ENCODE data around the gene PCDHGA3. TPM values are rescaled to one million over a fixed set of nuclear protein-coding genes. Genes with fewer than 3 reads are reported as not detected.

The PCDHGA3 gene
- total and polyA plus RNA-seq, 9 of the 15 experiments (the other 6 are each of a cell fraction or from before 2014, with no cell fraction given): 0.13 to 0.28 (median 0.18) TPM; not detected in 2

DNA sequence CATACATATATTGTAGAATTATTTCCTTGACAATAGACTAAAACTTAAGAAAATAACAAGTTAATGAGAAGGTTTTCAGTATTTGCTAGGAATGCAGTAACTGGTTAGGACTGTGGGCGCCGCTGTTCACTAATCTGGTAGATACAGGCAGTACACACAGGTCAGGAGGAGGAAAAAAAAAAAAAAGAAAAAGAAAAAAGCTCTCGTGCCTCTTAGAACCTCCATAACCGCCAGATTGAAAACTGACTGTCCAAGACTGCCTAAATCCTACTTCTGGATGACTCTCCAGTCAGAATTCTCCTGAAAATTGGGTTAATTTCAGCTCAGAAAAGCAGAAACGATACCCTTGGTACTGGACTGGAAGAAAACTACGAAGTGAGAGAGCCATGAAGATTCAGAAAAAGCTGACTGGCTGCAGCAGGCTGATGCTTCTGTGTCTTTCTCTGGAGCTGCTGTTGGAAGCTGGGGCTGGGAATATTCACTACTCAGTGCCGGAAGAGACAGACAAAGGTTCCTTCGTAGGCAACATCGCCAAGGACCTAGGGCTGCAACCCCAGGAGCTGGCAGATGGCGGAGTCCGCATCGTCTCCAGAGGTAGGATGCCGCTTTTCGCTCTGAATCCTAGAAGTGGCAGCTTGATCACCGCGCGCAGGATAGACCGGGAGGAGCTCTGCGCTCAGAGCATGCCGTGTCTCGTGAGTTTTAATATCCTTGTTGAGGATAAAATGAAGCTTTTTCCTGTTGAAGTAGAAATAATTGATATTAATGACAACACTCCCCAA, 13.1 kb upstream of the PCDHGA3 start, which contains the start of gene PCDHGA1:
Gene PCDHGA1 (plus strand): TSS at position 216 of the 782 bp plus-strand sequence.
- Histone ChIP-seq H3K4me1 (replicated peaks in 1 of 2; ENCODE audit: control insufficient read depth in 2 of 2, insufficient read depth in 2 of 2, low read length in 2 of 2) (no peaks in the 10 kb centered on the region; a peak in 1 of 5 replicates), H3K9me3 (replicated peaks; ENCODE audit: control insufficient read depth, insufficient read depth, low read depth, low read length) (no peaks in the 10 kb centered on the region), H2AFZ (ENCODE audit: low read depth, low read length) (peak within 1 kb of the TSS; percentile 11; the same call in 1 of the 2 replicates), H3K27me3 (ENCODE audit: control insufficient read depth in 2 of 2, insufficient read depth in 2 of 2, low read length in 2 of 2) (peaks cover 0 to 6% of the 10 kb centered on the region in 2 experiments; a peak in 3 of 5 replicates), H3K4me2 (ENCODE audit: insufficient read depth, low read length) (no peak within 1 kb of the TSS), H3K9me1 (ENCODE audit: control insufficient read depth, insufficient read depth, low read length) (no peaks in the 10 kb centered on the region), H3K36me3 (ENCODE audit: control insufficient read depth, insufficient read depth, low read length) (no peaks in the 10 kb centered on the region), H3K27ac (ENCODE audit: extremely low read depth, low read depth, low read length) (no peak within 1 kb of the TSS), H3K79me2 (ENCODE audit: control insufficient read depth, insufficient read depth, low read length) (no peaks in the 10 kb centered on the region), H3K9ac (ENCODE audit: insufficient read depth in 1 of 2, low read depth in 2 of 2, low read length in 2 of 2) (no peak within 1 kb of the TSS), H4K20me1 (replicated peaks; ENCODE audit: control insufficient read depth, insufficient read depth, low read length) (no peaks in the 10 kb centered on the region), H3K4me3 (0 out of 2 replicates have a peak within 1 kb of the TSS, but pooled peaks have one; percentile 5)
- in situ Hi-C loops (cut with MboI) (no loop called here), intact Hi-C loops (cut with micrococcal nuclease) (no loop called here)
- no TSS peak for BruUV-seq (replicated peaks)
- FAIRE-seq (peak; percentile 11), DNase-seq (ENCODE audit: extremely low read depth in 1 of 4, low spot score in 3 of 4) (peak; percentile 24 to 45 (median 28)), ATAC-seq (peak; percentile 55)
- ChIA-PET POLR2A (interaction anchor here (0.6 to 2.1 kb wide), 3 partner anchors 9 to 12 kb away, joined by 3 to 14 read pairs (median 4); partner anchors contain the start of gene TAF7), CTCF (ENCODE audit: low intra/inter-chr PET ratio) (interaction anchor here (0.6 to 1.4 kb wide), 3 partner anchors 53 to 288 kb away, joined by 3 to 5 read pairs (median 3); partner anchors contain the start of gene DIAPH1)
- WGBS (ENCODE audit: insufficient coverage, low coverage, missing lambda C conversion rate): 35% methylated on average over 21 of the region's 21 CpGs
- TF ChIP-seq ZKSCAN1 (IDR thresholded peaks at IDR 0.05; ENCODE audit: low read depth, low read length) (no peak), ZNF76 (CRISPR knock-in tag; IDR thresholded peaks at IDR 0.05; ENCODE audit: borderline replicate concordance) (no peak), RAD21 (CRISPR knock-in tag; conservative IDR thresholded peaks at IDR 0.05 in 1 of 2, IDR thresholded peaks at IDR 0.05 in 1 of 2) (peak in 1 of 2 experiments; percentile 24; a peak in 1 of 4 replicates), POLR2AphosphoS2 (IDR thresholded peaks at IDR 0.05; ENCODE audit: low read length) (no peak), EZH2 (IDR thresholded peaks at IDR 0.05; ENCODE audit: borderline replicate concordance, low read depth, low read length) (no peak), TFAM (CRISPR knock-in tag; conservative IDR thresholded peaks at IDR 0.05) (no peak), NONO (IDR thresholded peaks at IDR 0.05; ENCODE audit: low read depth in 2 of 2, low read length in 1 of 2) (no peak), RBM15 (IDR thresholded peaks at IDR 0.05; ENCODE audit: insufficient read depth, low read length) (no peak), CTBP1 (IDR thresholded peaks at IDR 0.05; ENCODE audit: borderline replicate concordance) (no peak), JUND (IDR thresholded peaks at IDR 0.05; ENCODE audit: borderline replicate concordance, low read depth, low read length) (no peak), JUND (tag; IDR thresholded peaks at IDR 0.05; ENCODE audit: borderline replicate concordance, low read depth, low read length) (no peak), ZBTB33 (CRISPR knock-in tag; IDR thresholded peaks at IDR 0.05) (no peak), SAP30 (IDR thresholded peaks at IDR 0.05; ENCODE audit: borderline replicate concordance, insufficient read depth, low read depth, low read length, poor library complexity, severe bottlenecking) (no peak)
- TF ChIP-seq, protein P1, sequence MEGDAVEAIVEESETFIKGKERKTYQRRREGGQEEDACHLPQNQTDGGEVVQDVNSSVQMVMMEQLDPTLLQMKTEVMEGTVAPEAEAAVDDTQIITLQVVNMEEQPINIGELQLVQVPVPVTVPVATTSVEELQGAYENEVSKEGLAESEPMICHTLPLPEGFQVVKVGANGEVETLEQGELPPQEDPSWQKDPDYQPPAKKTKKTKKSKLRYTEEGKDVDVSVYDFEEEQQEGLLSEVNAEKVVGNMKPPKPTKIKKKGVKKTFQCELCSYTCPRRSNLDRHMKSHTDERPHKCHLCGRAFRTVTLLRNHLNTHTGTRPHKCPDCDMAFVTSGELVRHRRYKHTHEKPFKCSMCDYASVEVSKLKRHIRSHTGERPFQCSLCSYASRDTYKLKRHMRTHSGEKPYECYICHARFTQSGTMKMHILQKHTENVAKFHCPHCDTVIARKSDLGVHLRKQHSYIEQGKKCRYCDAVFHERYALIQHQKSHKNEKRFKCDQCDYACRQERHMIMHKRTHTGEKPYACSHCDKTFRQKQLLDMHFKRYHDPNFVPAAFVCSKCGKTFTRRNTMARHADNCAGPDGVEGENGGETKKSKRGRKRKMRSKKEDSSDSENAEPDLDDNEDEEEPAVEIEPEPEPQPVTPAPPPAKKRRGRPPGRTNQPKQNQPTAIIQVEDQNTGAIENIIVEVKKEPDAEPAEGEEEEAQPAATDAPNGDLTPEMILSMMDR (IDR thresholded peaks at IDR 0.05 in 2 of 3, conservative IDR thresholded peaks at IDR 0.05 in 1 of 3; ENCODE audit: insufficient read depth in 2 of 3, low read depth in 1 of 3, low read length in 3 of 3): peak; percentile 49 to 65 (median 55); a peak in 5 of 6 replicates
- TF ChIP-seq, protein P2, sequence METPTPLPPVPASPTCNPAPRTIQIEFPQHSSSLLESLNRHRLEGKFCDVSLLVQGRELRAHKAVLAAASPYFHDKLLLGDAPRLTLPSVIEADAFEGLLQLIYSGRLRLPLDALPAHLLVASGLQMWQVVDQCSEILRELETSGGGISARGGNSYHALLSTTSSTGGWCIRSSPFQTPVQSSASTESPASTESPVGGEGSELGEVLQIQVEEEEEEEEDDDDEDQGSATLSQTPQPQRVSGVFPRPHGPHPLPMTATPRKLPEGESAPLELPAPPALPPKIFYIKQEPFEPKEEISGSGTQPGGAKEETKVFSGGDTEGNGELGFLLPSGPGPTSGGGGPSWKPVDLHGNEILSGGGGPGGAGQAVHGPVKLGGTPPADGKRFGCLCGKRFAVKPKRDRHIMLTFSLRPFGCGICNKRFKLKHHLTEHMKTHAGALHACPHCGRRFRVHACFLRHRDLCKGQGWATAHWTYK (CRISPR knock-in tag; IDR thresholded peaks at IDR 0.05): no peak
